HFFc6 (cell line): Measurements from ENCODE around the gene HGD. TPM values are rescaled to one million over a fixed set of nuclear protein-coding genes. Genes with fewer than 3 reads are reported as not detected.
A peak's percentile ranks its signal among the peaks of the same experiment; 100 is the strongest.

Experiments
- DNase-seq: peaks from one replicate; pipeline ENCODE4 v3.0.0-alpha.2; 2018
- H3K27ac Mint-ChIP-seq: 2 replicates; pipeline ENCODE4 v1.8.0; 2020; ENCODE audit warnings: mild to moderate bottlenecking, mixed read lengths
- H3K27me3 Mint-ChIP-seq: 2 replicates; pipeline ENCODE4 v1.8.0; 2021; ENCODE audit warnings: mild to moderate bottlenecking, moderate library complexity, mixed read lengths; ENCODE audit not compliant: insufficient read depth
- H3K36me3 Mint-ChIP-seq: 2 replicates; pipeline ENCODE4 v1.8.0; 2021; ENCODE audit warnings: low read depth, mixed read lengths
- H3K4me1 Mint-ChIP-seq: 2 replicates; pipeline ENCODE4 v1.8.0; 2020; ENCODE audit warnings: low read depth, mixed read lengths
- H3K4me3 Mint-ChIP-seq: 2 replicates; pipeline ENCODE4 v1.8.0; 2020; ENCODE audit warnings: mild to moderate bottlenecking, moderate library complexity, mixed read lengths
- H3K9me3 Mint-ChIP-seq: 2 replicates; pipeline ENCODE4 v1.8.0; 2020; ENCODE audit warnings: mild to moderate bottlenecking, mixed read lengths
- total RNA-seq, 6 experiments: library from RNA; stranded (reverse); fragmentation: NEBNext Ultra II Directional; extraction: Animal tissue kit (Norgen Biotek cat#: 25700); gene quantifications; 2 replicates in 1 of 6; 3 replicates in 5 of 6; pipeline ENCODE4 v1.2.3, GENCODE V29; 2021
- TF ChIP-seq, protein P1 (sequence below): fragments of 200-600 bp; sonication (generic); IDR thresholded peaks from 2 replicates; pipeline ENCODE4 v1.5.0; 2021; ENCODE audit warnings: antibody characterized with exemption, mild to moderate bottlenecking

HGD gene
- total RNA-seq, 6 experiments from 2014 or later, result 0.14 to 0.52 (median 0.30) TPM; not detected in 1

DNA sequence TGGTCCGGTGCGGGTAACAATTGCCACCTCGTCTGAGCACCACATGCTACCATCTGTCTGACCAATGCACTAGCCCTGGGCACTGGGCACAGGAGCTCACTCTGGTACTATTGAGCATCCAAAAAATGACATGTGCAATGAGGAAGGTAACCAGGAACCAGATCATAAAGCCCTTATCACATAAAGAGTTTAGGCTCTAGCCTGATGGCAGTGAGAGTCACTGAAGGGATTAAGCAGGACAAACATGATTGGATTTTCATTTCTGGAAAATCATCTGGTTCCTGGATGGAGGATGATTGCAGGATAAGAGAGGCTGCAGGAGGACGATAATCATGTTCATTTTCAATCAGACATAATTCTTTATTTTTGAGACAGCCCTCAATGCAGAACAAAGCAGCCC lies 73.5 kb downstream of the HGD start:
- DNase-seq, result no peak
- Mint-ChIP-seq H3K4me1 (peaks cover 24% of the 10 kb centered on the region), H3K27me3 (no peaks in the 10 kb centered on the region), H3K27ac (no peak overlapping the region), H3K4me3 (no peak overlapping the region), H3K36me3 (0 out of 2 replicates have a peak, but pooled peaks cover 3% of the 10 kb centered on the region), H3K9me3 (no peaks in the 10 kb centered on the region)
- TF ChIP-seq, protein P1, sequence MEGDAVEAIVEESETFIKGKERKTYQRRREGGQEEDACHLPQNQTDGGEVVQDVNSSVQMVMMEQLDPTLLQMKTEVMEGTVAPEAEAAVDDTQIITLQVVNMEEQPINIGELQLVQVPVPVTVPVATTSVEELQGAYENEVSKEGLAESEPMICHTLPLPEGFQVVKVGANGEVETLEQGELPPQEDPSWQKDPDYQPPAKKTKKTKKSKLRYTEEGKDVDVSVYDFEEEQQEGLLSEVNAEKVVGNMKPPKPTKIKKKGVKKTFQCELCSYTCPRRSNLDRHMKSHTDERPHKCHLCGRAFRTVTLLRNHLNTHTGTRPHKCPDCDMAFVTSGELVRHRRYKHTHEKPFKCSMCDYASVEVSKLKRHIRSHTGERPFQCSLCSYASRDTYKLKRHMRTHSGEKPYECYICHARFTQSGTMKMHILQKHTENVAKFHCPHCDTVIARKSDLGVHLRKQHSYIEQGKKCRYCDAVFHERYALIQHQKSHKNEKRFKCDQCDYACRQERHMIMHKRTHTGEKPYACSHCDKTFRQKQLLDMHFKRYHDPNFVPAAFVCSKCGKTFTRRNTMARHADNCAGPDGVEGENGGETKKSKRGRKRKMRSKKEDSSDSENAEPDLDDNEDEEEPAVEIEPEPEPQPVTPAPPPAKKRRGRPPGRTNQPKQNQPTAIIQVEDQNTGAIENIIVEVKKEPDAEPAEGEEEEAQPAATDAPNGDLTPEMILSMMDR, result no peak

DNA sequence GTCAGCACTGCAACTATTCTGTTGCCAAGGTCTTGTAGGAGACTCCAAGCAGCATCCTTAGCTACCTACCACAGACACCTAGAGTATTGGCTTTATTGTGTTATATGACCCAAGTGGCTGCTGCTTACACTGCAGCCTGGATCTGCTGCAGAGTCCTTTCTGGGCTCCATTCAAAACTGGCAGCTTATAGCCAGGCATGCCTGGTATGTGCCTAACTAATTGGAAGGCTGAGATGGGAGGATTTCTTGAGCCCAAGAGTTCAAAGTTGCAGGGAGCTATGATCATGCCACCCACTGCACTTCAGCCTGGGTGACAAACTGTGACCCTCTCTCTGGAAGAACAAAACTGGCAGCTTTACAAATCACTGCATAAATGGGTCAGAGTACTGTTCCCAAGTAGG lies 77.3 kb downstream of the HGD start:
- H3K27ac Mint-ChIP-seq, result no peak overlapping the region; the same call in 1 of the 2 replicates
- H3K4me1 Mint-ChIP-seq, result peaks cover 9% of the 10 kb centered on the region
- H3K36me3 Mint-ChIP-seq, result peaks cover 20% of the 10 kb centered on the region
- DNase-seq, result peak; percentile 22
- TF ChIP-seq, protein P1, result no peak
- H3K4me3 Mint-ChIP-seq, result no peak overlapping the region
- no peaks in the 10 kb centered on the region for H3K9me3 Mint-ChIP-seq
- no peaks in the 10 kb centered on the region; the same call in 1 of the 2 replicates for H3K27me3 Mint-ChIP-seq

DNA sequence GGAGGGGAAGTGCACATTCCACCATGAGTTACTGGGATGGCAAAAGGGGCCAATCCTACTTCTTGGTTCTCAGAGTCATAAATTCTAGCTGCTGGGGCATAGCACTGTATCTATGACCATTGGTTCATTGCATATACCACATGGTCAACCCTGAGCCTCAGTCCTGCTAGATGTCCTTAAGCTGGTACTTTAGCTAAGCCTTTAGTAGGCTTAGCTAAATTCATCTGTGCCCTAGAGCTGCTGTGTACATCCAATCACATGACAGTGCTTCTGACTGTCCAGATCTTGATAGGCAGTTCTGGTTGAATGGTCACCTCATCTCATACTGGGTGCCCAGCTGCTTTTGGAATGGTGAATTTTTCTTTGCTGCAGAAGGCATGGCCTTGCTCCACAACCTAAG lies 77.7 kb downstream of the HGD start:
- no peak for DNase-seq
- peaks cover 9% of the 10 kb centered on the region for H3K4me1 Mint-ChIP-seq
- no peak overlapping the region for H3K27ac Mint-ChIP-seq
- no peak overlapping the region for H3K4me3 Mint-ChIP-seq
- no peaks in the 10 kb centered on the region for H3K9me3 Mint-ChIP-seq
- TF ChIP-seq, protein P1, result no peak
- H3K27me3 Mint-ChIP-seq, result no peaks in the 10 kb centered on the region; the same call in 1 of the 2 replicates
- peaks cover 20% of the 10 kb centered on the region for H3K36me3 Mint-ChIP-seq

DNA sequence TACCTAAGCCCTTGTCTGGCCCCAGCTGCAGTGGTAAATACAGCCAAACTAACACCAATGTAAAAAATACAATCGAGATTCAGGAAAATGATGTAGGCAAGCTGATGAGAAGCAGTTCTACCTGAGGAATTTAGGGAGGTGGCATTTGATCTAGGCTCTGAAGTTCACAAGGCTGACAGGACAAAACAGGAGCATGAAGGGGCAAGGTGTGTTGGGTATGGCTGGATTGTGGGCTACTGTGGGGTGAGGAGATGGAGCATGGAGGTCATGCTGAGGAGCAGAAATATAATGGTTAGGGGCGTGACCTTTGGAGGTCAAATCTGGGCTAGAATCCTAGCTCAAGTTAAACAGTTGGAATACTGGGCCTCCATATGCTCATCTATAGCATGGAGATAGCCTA lies 79.4 kb downstream of the HGD start:
- Mint-ChIP-seq H3K4me3 (no peak overlapping the region), H3K9me3 (no peaks in the 10 kb centered on the region), H3K4me1 (peaks cover 9% of the 10 kb centered on the region), H3K27ac (no peak overlapping the region), H3K36me3 (peaks cover 20% of the 10 kb centered on the region), H3K27me3 (no peaks in the 10 kb centered on the region; the same call in 1 of the 2 replicates)
- TF ChIP-seq, protein P1, result no peak
- DNase-seq, result no peak

DNA sequence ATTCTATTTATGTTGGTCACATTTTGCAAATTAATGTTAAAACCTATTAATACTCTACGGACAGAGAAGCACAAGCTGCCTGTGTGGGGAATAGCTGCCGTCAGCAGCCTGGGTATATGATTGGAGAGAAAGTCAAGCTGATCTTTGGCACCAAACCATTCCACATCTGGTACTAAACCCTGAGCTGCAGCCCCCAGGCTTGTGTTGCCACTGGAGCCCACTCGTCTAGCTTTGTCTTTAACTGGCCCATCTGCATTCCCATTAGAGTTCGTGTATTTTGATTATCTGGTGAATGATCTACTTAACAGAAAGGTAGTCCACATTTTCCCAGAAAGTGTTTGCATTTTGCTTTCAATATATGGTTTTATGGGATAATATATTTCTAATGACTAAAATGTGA lies 80.5 kb downstream of the HGD start:
- H3K4me3 Mint-ChIP-seq, result no peak overlapping the region
- no peak for DNase-seq
- H3K27me3 Mint-ChIP-seq, result no peaks in the 10 kb centered on the region; the same call in 1 of the 2 replicates
- TF ChIP-seq, protein P1, result no peak
- H3K4me1 Mint-ChIP-seq, result peaks cover 9% of the 10 kb centered on the region
- no peak overlapping the region for H3K27ac Mint-ChIP-seq
- H3K36me3 Mint-ChIP-seq, result peaks cover 20% of the 10 kb centered on the region
- no peaks in the 10 kb centered on the region for H3K9me3 Mint-ChIP-seq

DNA sequence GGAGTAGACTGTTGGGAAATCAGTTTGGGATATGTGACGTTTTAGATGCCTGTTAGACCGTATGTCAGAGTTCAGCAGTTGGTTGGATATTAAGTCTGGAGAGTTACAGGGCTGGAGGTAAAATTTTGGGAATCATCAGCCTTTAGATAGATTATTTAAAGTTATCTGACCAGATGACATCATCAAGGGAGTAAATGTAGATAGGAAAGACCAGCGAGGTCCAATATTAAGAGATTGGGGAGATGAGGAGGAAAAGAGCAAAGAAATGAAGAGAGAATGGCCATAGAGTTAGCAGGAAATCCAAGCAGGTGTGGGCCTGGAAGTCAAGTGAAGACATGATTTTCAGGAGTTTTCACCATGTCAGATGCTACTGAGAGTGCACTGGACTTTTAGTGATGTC lies 82.8 kb downstream of the HGD start:
- H3K36me3 Mint-ChIP-seq, result peaks cover 20% of the 10 kb centered on the region

More for the DNA sequence above, 82.8 kb downstream of the HGD start:
- Mint-ChIP-seq H3K9me3 (no peaks in the 10 kb centered on the region), H3K4me1 (peaks cover 11% of the 10 kb centered on the region), H3K27me3 (no peaks in the 10 kb centered on the region; the same call in 1 of the 2 replicates), H3K27ac (no peak overlapping the region), H3K4me3 (no peak overlapping the region)
- TF ChIP-seq, protein P1, result no peak
- DNase-seq, result no peak
